IMR-90 (cell line): ENCODE measurements around the gene AMN.

ENCODE experiments used
- BHLHE40 ChIP-seq: fragments of 150-350 bp; IDR thresholded peaks from 2 replicates; pipeline ENCODE4 v1.6.1; 2016; ENCODE audit warnings: mild to moderate bottlenecking, low read depth, low read length
- CEBPB ChIP-seq: IDR thresholded peaks from 2 replicates; pipeline ENCODE4 v1.6.1; 2012; ENCODE audit warnings: low read depth, low read length, improper control_type of control experiment
- CHD1 ChIP-seq: IDR thresholded peaks from 2 replicates; pipeline ENCODE4 v1.6.1; 2012; ENCODE audit warnings: low read depth, low read length, improper control_type of control experiment
- MXI1 ChIP-seq: IDR thresholded peaks from 2 replicates; pipeline ENCODE4 v1.6.1; 2012; ENCODE audit warnings: low read depth, mild to moderate bottlenecking, low read length, moderate library complexity, borderline replicate concordance
- POLR2A ChIP-seq: IDR thresholded peaks from 2 replicates; pipeline ENCODE4 v1.6.1; 2012; ENCODE audit warnings: mild to moderate bottlenecking, low read depth, low read length
- RAD21 ChIP-seq: IDR thresholded peaks from 2 replicates; pipeline ENCODE4 v1.6.1; 2012; ENCODE audit warnings: low read length, improper control_type of control experiment
- RFX5 ChIP-seq: IDR thresholded peaks from 2 replicates; pipeline ENCODE4 v1.8.0; 2012; ENCODE audit warnings: low read depth, mild to moderate bottlenecking, low read length, moderate library complexity
- SMC3 ChIP-seq: fragments of 150-350 bp; IDR thresholded peaks from 2 replicates; pipeline ENCODE4 v1.6.1; 2016; ENCODE audit warnings: low read depth, mild to moderate bottlenecking, antibody characterized with exemption, low read length, moderate library complexity
- TF ChIP-seq, protein P1 (sequence below): conservative IDR thresholded peaks from 2 replicates; pipeline ENCODE4 v1.5.1; 2012; ENCODE audit warnings: mild to moderate bottlenecking, low read depth, low read length, improper control_type of control experiment

DNA sequence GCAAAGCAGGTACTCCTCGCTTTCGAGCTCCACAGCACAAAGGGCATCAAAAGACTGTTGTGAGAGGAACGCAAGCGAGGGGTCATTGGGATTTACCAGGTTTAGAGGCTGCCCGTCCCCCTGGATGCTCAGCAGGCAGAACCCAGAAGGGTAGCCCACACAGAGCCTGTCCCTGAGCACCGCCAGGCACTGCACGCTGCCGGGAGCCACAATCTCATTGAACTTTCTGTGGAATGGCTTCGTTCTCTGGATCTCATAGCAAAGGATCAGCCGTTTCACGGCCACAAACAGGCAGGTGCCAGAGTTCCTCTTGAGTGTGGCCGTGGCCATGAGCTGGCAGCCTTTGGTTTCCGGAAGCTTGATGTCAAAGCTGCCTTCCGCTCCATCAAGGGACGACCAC is 21.5 kb downstream of the AMN start:
- TF ChIP-seq POLR2A (no peak), RAD21 (no peak), SMC3 (no peak), CHD1 (no peak), RFX5 (no peak), BHLHE40 (no peak), CEBPB (no peak), MXI1 (no peak)
- TF ChIP-seq, protein P1, sequence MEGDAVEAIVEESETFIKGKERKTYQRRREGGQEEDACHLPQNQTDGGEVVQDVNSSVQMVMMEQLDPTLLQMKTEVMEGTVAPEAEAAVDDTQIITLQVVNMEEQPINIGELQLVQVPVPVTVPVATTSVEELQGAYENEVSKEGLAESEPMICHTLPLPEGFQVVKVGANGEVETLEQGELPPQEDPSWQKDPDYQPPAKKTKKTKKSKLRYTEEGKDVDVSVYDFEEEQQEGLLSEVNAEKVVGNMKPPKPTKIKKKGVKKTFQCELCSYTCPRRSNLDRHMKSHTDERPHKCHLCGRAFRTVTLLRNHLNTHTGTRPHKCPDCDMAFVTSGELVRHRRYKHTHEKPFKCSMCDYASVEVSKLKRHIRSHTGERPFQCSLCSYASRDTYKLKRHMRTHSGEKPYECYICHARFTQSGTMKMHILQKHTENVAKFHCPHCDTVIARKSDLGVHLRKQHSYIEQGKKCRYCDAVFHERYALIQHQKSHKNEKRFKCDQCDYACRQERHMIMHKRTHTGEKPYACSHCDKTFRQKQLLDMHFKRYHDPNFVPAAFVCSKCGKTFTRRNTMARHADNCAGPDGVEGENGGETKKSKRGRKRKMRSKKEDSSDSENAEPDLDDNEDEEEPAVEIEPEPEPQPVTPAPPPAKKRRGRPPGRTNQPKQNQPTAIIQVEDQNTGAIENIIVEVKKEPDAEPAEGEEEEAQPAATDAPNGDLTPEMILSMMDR = no peak
